ENCODE measurements around the gene EPHB2.
"Not testable (repeated sequence)": the region's sequence is repeated elsewhere in the genome, so short reads cannot be mapped to it uniquely, and the experiment has no call there.

Gene EPHB2

GRCh38 chr1:22830757-22831340, 120.2 kb downstream of the EPHB2 start:
- no peak for TF ChIP-seq CTCF (IDR thresholded peaks at IDR 0.05; ENCODE audit: low read depth, low read length)
- Histone ChIP-seq H3K9me3 (ENCODE audit: severe bottlenecking) (no peaks in the 10 kb centered on the region), H3K27ac (no peak overlapping the region), H3K4me3 (ENCODE audit: low read depth, low read length) (no peak overlapping the region), H3K27me3 (ENCODE audit: insufficient read depth, low read depth, severe bottlenecking) (no peaks in the 10 kb centered on the region), H3K36me3 (no peaks in the 10 kb centered on the region)
- no peak for DNase-seq

GRCh38 chr1:22831729-22832413, 121.2 kb downstream of the EPHB2 start:
- DNase-seq: no peak
- H3K27me3 ChIP-seq (ENCODE audit: insufficient read depth, low read depth, severe bottlenecking): no peaks in the 10 kb centered on the region
- H3K27ac ChIP-seq: no peak overlapping the region
- no peak for TF ChIP-seq CTCF (IDR thresholded peaks at IDR 0.05; ENCODE audit: low read depth, low read length)
- no peaks in the 10 kb centered on the region for H3K9me3 ChIP-seq (ENCODE audit: severe bottlenecking)
- no peaks in the 10 kb centered on the region for H3K36me3 ChIP-seq
- H3K4me3 ChIP-seq (ENCODE audit: low read depth, low read length): no peak overlapping the region

- no peak for DNase-seq
Measured at GRCh38 chr1:22832414-22832786, 121.8 kb downstream of the EPHB2 start.

GRCh38 chr1:22833699-22834098, 123.1 kb downstream of the EPHB2 start:
- Histone ChIP-seq H3K4me3 (ENCODE audit: low read depth, low read length) (no peak overlapping the region), H3K27me3 (ENCODE audit: insufficient read depth, low read depth, severe bottlenecking) (no peaks in the 10 kb centered on the region), H3K9me3 (ENCODE audit: severe bottlenecking) (no peaks in the 10 kb centered on the region), H3K27ac (no peak overlapping the region), H3K36me3 (no peaks in the 10 kb centered on the region)
- no peak for TF ChIP-seq CTCF (IDR thresholded peaks at IDR 0.05; ENCODE audit: low read depth, low read length)
- no peak for DNase-seq

More at GRCh38 chr1:22832414-22832786, 121.8 kb downstream of the EPHB2 start:
- H3K9me3 ChIP-seq (ENCODE audit: severe bottlenecking): no peaks in the 10 kb centered on the region
- H3K27ac ChIP-seq: no peak overlapping the region
- H3K4me3 ChIP-seq (ENCODE audit: low read depth, low read length): no peak overlapping the region
- no peaks in the 10 kb centered on the region for H3K27me3 ChIP-seq (ENCODE audit: insufficient read depth, low read depth, severe bottlenecking)
- no peaks in the 10 kb centered on the region for H3K36me3 ChIP-seq
- TF ChIP-seq CTCF (IDR thresholded peaks at IDR 0.05; ENCODE audit: low read depth, low read length): no peak

GRCh38 chr1:22834420-22834819, 123.8 kb downstream of the EPHB2 start:
- H3K27me3 ChIP-seq (ENCODE audit: insufficient read depth, low read depth, severe bottlenecking); H3K9me3 ChIP-seq (ENCODE audit: severe bottlenecking); H3K4me3 ChIP-seq (ENCODE audit: low read depth, low read length); H3K27ac ChIP-seq; DNase-seq; H3K36me3 ChIP-seq: not testable (repeated sequence)

- DNase-seq: no peak
- no peak overlapping the region for H3K27ac ChIP-seq
- H3K4me3 ChIP-seq (ENCODE audit: low read depth, low read length): no peak overlapping the region
- no peaks in the 10 kb centered on the region for H3K9me3 ChIP-seq (ENCODE audit: severe bottlenecking)
- H3K27me3 ChIP-seq (ENCODE audit: insufficient read depth, low read depth, severe bottlenecking): no peaks in the 10 kb centered on the region
- TF ChIP-seq CTCF (IDR thresholded peaks at IDR 0.05; ENCODE audit: low read depth, low read length): no peak
- H3K36me3 ChIP-seq: no peaks in the 10 kb centered on the region
Measured at GRCh38 chr1:22835636-22836319, 125.1 kb downstream of the EPHB2 start.
